ENCODE results near the gene ARHGEF7.
A peak's percentile ranks its signal among the peaks of the same experiment; 100 is the strongest.
"Not testable (repeated sequence)": the region's sequence is repeated elsewhere in the genome, so short reads cannot be mapped to it uniquely, and the experiment has no call there.

The ARHGEF7 gene

GRCh38 chr13:111253365-111253872 is 138.3 kb downstream of the ARHGEF7 start:
- DNase-seq (ENCODE audit: low spot score), result no peak

DNA sequence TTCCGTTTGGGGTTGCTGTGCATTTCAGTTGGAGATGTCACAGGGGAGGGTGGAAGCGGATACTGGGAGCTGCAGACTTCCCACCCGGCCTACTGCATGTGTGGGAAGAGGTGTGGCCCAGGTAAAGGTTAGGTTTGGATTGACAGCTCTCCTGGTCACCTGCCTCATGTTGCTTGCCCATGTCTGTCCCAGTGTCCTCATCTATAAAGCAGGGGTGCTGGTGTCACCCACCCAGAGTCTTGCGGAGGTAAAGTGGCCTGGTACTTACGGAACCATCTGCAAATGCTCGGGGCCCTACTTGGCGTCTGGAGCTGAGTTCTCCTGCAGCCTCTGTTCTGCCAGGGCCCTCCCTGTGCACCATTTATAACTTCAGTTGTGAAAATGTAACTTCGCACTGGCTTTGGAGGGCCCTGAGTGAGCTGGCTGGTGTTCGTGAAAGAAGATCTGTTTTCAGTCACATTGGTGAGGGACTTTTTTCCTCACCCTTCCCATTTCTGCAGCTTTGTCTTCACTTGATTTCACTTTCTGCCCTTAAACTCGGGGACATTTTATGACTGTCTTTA is 140.2 kb downstream of the ARHGEF7 start:
- no peak for DNase-seq (ENCODE audit: low spot score)

DNA sequence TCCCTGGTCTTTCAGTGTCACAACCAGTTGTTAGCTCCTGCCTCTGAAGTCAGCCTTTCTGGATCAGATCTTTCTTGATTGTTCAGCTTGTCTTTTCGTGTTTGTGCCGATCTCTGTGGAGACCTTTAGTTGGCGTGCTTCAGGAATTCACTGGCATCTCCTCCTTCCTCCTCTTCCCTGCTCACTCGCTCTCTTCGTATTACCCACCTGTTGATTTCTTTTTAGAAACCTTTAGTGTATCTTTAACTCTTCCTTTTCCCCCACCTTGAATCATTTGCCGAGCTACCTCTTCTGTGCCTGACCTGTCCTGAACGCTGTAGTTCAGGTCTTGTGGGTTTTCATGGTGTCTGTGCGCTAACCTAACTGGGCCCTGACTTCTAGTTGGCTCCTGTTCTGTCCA is 141.3 kb downstream of the ARHGEF7 start:
- no peak for DNase-seq (ENCODE audit: low spot score)

GRCh38 chr13:111256946-111257345 is 141.8 kb downstream of the ARHGEF7 start:
- peak; percentile 54 for DNase-seq (ENCODE audit: low spot score)

DNA sequence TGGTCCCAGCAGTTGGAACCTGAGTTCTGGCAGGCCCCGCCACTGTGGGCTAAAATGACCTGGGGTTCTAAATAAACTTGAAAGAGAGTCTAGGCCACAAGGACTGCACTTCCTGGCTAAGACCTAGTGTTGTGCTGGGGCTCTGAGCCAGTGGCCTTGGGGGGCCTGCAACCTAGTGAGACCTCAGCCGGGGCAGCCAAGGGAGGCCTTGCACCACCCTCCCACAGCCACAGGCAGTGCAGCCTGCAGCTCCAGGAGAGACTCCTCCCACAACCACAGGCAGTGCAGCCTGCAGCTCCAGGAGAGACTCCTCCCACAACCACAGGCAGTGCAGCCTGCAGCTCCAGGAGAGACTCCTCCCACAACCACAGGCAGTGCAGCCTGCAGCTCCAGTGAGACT is 142.8 kb downstream of the ARHGEF7 start:
- not testable (repeated sequence) for DNase-seq (ENCODE audit: low spot score)

DNA sequence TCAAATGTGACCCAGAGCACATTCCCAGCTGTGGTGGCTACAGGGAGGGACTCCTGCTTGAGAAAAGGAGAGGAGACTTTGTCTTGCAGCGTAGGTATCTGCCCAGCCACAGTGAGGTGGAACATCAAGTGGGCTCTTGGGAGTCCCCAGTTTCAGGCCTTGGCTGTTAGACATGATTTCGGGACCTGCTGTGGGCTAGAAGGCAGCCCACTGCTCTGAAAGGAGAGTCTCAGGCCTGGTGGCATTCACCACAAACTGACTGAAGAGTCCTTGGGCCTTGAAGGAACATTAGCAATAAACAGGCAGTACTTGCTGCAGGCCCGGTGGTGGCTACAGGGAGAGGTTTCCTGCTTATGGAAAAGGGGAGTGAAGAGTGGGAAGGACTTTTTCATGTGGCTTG is 143.5 kb downstream of the ARHGEF7 start:
- DNase-seq (ENCODE audit: low spot score), result no peak

DNA sequence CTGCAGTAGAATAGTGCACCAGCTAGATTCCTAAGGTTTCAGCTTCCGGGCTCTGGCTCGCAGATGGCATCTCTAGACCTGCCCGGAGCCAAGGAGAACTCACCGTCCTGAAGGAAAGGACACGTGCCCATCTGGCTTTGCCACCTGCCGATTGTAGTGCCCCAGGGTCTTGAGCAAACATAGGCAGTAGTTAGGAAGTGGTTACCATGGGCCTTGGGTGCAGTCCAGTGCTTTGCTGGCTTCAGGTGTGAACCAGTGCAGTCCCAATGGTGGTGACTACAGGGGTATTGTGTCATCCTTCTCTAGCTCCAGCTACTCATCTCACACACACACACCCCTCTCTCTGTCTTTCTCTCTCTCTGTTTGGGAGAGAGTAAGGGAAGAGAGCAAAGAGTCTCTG is 143.9 kb downstream of the ARHGEF7 start:
- no peak for DNase-seq (ENCODE audit: low spot score)

DNA sequence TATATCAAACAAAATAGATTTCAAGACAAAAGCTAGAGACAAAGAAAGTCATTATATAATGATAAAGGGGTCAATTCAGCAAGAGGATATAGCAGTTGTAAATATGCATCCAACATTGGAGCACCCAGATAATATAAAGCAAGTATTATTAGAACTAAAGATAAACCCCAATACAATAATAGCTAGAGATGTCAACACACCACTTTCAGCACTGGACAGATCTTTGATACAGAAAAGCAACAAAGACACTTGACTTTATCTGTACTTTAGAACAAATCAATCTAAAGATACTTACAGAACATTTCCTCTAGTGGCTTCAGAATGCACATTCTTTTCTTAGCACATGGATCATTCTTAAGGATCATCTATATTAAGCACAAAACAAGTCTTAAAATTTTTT is 146.2 kb downstream of the ARHGEF7 start:
- no peak for DNase-seq (ENCODE audit: low spot score)

DNA sequence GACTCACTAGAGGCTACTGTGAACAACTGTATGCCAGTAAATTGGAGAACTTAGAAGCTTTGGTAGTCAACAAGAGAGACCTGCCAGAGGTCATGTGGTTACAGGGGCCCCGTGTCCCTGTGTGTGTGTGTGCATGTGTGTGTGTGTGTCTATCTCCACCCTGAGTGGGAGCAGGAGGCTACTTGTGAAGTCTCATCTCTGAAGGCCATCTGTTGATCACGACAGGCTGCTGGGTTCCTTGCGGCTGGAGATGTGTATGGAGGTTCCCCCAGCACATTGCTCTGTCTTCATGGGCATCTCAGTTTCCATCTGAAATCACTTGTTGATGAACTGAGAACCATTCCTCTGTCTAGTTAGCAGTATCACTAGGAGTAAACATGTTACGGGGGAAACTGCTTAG is 147.2 kb downstream of the ARHGEF7 start:
- no peak for DNase-seq (ENCODE audit: low spot score)

DNA sequence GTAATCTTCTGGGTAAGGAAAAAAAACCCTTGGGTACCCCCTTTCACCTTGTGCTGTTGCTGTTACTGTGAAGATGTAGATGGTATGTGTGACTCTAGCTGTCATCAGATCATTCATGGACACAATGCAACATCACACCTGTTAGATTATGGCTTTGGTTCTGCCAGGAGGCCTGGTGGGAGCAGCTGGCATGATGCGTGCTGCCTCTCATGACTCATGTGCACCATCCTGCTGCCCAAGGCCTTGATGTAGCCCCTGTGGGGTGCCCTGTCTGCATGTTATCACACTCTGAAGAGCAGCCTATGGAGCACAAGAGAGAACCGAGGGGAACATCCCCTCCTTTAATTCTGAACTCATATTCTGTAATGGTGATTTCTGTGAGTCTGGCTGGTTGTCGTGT is 147.6 kb downstream of the ARHGEF7 start:
- no peak for DNase-seq (ENCODE audit: low spot score)

GRCh38 chr13:111263566-111263965 is 148.5 kb downstream of the ARHGEF7 start:
- no peak for DNase-seq (ENCODE audit: low spot score)

DNA sequence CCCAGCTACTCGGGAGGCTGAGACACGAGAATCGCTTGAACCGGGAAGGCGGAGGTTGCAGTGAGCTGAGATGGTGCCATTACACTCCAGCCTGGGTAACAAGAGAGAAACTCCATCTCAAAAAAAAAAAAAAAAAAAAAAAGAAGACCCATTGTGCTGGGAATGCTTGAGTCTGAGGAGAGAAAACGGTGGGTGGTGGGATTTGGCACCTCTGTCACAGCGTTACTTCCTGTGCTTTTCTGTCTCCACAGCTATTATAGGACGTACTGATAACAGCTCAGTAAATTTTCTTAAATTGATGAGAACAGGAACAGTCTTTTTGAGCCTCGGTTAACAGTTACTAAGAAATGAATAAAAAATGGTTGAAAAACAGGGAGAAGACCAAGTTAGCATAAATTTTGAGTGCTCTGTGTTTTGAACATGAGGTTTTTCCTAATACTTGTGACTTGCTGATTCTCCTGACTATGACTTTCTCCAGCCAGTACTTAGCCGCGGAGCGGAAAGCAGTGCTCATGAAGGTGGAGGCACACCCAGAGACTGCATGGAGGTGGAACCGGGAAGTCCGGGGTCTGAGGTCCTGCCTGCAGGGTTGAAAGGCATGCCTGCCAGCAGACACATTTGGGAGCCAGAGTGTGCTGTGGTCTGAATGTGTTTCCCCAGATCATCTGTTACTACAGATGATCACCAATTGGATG is 150.0 kb downstream of the ARHGEF7 start:
- DNase-seq (ENCODE audit: low spot score), result no peak

DNA sequence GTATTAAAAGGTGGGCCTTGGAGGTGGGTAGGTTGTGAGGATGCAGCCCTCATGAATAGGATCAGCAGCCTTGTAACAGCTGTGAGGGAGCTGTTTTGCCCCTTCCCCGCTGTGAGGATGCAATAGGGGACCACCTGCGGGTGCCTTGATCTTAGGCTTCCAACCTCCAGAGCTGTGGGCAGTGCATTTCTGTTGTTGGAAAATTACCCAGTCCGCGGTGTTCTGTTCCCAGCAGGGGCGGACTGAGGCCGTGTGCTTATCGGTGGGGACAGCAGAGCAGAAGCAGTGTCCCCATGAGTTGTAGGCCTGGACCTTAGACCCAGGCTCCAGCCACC is 150.6 kb downstream of the ARHGEF7 start:
- no peak for DNase-seq (ENCODE audit: low spot score)

DNA sequence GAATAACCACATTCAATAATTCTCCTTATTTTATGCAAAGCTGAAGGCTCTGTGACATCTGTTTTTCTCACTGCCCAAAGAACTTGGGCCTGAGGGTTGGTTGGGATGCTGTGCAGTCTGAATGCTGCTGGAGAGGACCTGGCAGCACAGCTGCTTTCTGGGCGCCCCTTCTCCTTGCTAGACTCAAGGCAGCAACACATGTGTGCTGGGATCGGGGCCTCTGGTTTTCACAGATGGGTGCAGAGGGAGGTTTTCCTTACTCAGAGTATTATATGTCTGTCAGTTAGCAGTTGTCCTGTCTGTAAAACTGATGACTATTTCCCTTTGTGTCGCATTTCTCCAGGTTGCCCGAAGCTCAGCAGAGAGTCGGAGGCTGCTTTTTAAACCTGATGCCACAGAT is 152.1 kb downstream of the ARHGEF7 start:
- no peak for DNase-seq (ENCODE audit: low spot score)

GRCh38 chr13:111267784-111268183 is 152.7 kb downstream of the ARHGEF7 start:
- DNase-seq (ENCODE audit: low spot score), result no peak

- DNase-seq (ENCODE audit: low spot score), result no peak
Measured at GRCh38 chr13:111269508-111269907, 154.4 kb downstream of the ARHGEF7 start.

DNA sequence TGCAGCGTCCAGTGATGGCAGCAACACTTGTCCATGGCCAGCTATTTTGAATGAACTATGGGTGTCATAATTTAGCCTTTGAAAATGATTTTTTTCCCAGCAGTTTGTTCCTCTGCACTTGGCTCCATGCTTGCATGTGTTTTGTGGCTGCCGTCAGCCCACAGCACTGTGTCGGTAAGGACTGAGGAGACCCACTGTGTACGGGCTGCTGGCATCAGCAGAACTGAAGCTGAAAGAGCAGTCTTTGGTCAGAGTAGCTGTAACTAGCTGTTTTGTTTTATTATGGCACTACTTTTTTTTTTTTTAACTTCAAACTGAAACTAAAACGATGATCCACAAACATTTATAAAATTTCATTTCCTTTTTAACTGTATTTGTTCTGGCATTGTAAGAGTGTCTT is 155.0 kb downstream of the ARHGEF7 start:
- DNase-seq (ENCODE audit: low spot score), result no peak

- no peak for DNase-seq (ENCODE audit: low spot score)
Measured at GRCh38 chr13:111270765-111271698, 155.9 kb downstream of the ARHGEF7 start.

DNA sequence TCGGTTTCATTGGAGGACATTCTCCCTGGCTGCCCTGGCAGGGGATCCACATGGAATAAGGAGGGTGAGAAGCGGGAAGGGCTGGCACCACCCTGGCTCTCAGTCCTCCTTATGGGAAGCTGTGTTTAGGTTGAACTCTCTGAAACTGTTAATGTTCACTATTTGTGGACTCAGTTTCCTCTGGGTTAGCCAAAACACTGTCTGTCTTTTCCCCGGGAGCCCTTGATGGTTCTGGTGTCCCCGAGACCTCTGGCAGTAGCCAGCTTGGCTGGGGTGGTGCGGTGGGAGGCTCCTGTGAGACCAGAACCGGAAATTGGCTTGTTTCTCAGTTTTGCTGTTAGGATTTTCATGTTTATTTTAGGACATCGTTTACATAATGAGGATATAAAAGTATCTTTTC is 157.0 kb downstream of the ARHGEF7 start:
- no peak for DNase-seq (ENCODE audit: low spot score)

DNA sequence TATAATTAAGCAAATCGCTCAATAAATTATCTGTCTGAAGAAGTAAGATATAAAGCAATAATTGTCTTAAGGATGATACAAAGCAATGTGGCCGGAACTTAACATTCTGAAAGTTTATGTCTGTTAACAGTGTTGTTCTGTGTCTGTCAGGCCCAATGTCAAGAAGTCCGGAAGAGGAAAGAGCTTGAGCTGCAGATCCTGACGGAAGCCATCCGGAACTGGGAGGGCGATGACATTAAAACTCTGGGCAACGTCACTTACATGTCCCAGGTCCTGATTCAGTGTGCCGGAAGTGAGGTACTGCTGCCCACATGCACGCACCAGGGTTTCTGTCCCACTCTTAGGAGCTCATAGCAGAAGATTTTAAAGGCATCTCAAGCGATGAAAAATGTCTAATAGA is 160.3 kb downstream of the ARHGEF7 start:
- DNase-seq (ENCODE audit: low spot score), result no peak

DNA sequence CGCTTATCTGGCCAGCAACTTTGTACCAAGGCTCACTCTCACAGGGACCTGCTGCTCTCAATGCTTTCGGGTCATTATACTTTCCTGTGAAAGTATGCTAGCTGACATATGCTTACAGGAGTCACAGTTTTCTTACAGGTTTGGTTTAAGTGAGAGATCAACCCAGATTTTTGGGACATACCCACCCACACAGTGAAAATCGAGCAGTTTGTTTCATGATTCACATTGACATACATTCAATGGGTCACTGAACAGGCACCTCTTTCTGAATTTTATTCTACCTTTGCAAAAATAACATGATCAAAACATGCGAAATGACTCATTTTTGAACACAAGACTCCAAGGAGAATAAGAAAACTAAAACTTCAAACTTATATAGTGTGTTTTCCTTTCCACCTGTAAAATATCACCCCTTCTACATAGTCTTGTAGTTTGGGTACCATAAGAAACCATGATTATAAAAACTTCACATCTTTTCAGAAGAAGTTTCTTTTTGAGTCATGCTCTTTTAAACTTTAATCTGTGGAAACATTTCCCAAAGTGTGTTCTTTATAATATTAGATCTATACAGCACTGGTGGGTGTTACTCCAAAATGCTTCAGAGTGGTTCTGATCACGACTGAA is 161.0 kb downstream of the ARHGEF7 start:
- no peak for DNase-seq (ENCODE audit: low spot score)

DNA sequence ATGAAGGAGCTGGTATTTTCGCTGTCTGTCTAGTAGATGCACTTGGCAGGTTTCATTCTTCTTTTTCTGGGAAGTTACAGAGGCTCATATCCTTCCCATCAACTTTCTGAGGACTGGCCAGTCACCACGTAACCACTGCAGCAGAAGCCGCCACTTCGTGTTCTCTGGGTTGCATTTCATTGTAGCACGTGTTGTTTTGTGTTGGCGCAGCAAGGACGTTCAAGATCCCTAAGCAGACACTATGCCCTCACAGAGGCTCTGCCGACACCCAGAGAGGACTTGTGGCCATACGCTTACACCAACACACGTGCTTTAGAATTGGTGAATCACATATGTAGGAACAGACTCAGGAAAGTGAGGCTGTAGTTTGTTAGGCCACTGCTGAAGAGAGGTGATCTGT is 163.1 kb downstream of the ARHGEF7 start:
- no peak for DNase-seq (ENCODE audit: low spot score)
